HL-60/S4 treated with retinoic acid at 250 ng/mL for 4 days and 3 days (cell line): ENCODE data around the gene PARP11.

ENCODE experiments used
- in situ Hi-C: fragments of 300-500 bp; cut with MboI; formaldehyde crosslinking; loops from 2 replicates; pipeline ENCODE4 v1.7.0; 2022; ENCODE audit warnings: low sequenced_read_pairs

Gene PARP11

DNA sequence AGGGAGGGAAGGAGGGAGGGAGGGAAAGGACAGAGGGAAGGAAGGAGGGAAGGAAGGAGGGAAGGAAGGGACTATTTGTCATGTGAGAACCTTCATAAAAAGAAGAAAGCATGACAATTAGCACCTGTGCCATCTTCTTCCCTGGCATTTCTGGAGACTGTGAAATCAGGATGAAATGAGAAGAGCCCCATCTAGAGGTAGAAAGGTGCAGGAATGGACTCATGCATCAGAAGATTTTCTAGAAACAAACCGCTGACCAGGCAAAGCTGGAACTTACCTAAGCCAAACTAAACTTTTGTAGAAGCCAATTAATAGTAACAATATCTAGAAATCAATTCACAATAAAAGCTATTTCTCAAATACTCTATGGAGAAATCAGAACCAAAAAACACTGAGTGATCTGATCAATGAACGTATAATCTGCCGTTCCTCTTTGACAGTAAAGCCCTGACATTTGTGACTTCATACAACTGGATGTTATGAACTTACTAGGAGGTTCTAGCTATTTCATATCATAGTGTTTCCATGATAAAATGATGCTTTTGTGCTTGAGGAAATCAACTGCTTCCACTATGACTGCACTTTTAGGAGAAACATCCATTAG lies 95.9 kb downstream of the PARP11 start:
- in situ Hi-C loops: no loop called here

DNA sequence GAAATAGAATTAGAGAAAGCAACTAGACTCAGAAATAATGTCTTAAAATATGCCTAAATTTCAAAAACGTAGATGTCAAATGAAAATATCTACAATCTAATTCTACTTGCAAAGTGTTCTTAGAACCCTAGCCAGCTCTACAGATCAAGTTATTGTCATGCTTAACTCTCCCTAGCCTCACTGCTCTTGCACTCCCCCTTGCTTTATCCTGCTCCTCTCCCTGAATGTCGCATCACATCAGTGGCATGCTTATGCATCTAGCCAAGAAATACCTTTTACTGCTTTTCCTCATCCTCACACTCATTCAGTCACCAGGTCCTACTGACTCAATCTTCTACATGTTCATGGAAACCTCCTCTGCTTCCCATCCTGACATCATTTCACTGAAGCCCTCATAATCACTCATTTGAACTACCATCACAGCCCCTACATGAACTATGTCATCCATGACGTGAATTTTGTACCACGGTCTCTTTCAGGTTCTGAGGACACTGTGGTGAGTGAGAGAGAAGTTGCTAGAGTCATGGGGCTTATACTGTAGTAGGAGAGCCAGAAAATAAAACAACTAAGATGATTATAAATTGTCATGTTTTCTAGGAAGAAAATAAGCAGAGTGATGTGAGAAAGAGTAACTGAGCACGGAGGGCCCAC lies 97.7 kb downstream of the PARP11 start:
- in situ Hi-C loops: no loop called here

DNA sequence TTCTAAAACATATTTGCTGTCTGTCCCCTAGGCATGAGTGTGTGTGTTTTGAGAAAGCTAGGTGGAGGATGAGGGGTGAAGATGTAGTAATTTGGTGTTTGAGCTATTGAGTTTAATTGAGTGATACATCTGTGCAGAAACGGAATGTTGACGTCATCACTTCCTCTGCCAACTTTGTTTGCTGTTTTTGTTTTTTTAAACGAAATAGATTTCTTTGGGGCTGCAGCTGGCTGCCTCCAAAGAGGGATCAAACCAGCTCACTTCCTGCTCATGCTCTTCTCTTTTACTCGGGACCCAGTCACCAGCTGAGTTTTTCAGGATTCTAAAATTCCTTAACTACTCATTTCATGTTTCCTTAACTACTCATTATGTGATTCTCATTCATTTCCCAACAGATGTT lies 100.8 kb downstream of the PARP11 start:
- in situ Hi-C loops: no loop called here

DNA sequence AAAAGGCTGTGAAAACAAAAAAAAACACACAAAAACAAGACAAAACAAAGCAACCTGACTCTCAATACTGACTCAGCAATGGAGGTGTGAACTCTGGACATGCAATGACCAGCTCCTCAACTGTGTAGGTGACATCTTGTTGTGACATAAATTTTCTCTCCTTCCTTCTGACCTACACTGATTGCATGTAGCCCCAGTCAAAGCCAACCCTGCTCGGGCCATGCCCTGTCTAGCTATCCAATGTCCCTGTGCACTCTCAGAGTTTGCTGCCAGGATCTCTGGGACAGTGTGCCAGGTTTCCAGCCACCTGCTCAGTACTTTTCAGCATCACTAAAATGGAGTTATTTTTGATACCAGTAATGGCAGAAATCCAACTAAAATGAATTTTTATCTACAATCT lies 101.3 kb downstream of the PARP11 start:
- in situ Hi-C loops: no loop called here

DNA sequence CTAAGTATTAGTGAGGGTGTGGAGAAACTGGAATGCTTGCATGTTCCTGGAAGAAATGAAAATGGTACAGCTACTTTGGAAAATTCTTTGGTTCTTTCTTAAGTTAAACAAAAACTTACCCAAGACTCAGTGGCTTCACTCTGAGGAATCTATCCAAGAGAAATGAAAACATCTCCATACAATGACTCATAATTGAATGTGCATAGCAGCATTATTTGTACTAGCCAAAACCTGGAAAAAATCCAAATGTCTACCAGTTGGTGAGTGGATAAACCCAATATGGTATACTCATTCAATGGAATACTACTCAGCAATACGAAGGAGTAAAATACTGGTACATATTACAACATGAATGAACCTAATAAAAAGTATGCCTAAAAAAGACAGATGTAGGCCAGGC lies 102.3 kb downstream of the PARP11 start:
- in situ Hi-C loops: no loop called here

DNA sequence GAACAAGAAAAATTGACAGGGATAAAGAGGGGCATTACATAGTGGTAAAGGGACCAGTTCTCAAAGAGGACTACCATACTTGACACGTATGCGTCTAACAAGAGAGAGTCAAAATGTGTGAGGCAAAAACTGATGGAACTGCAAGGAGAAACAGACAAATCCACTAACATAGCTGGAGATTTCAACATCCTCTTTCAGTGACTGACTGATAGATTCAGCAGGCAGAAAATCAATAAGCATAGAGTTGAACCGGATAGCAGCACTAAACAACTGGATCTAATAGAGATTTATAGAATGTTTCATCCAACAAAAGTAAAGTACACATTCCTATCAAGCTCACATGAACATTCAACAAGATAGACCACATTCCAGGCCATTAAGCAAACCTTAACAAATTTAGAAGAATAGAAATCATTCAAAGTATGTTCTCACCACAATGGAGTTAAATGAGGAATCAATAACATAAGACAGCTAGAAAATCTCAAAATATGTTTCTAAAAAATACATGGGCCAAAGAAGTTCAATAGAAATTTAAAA lies 104.2 kb downstream of the PARP11 start:
- in situ Hi-C loops: no loop called here

DNA sequence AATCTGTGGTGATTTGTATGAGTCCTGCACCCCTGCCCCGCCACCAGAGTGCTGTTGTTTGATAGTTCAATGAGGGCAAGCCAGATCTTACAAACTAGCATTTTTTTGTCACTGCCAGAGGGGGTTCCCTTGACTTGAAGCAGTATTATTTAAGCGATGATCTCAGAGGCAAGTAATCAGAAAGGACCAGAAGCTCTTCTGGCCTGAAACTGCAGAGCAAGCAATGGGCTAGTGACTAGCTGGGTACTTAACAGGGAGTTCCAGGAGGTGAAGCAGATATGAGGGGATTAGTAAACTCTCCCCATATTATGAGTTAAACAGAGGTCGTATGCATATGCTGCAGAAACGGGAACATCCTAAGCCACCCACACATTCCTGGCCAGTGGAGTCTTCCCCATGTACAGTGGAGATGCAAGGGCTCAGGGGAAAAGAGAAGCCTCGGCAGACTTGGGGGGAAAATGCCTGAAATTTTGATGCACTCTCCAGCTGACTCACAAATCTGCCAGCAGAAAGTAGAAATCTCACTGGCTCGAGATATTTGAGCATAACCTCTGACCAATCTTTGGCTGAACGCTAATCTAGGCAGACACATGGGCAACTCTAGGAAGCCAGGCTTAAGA lies 112.0 kb downstream of the PARP11 start:
- in situ Hi-C loops: no loop called here

DNA sequence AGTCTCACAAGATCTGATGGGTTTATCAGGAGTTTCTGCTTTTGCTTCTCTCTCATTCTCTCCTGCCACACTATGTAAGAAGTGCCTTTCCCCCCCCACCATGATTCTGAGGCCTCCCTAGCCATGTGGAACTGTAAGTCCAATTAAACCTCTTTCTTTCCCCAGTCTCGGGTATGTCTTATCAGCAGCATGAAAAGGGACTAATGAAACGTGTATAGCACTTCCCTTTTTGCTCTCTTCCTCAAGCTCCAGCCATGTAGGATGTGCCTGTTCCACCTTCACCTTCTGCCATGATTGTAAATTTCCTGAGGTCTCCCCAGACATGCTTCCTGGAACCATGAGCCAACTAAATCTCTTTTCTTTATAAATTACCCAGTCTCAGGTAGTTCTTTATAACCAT lies 113.3 kb downstream of the PARP11 start:
- in situ Hi-C loops: no loop called here
